HG03457 (cell line): ENCODE results near the gene LIMS2.
A peak's percentile ranks its signal among the peaks of the same experiment; 100 is the strongest.

Experiments used
- ATAC-seq: cut with Tn5 transposase; IDR thresholded peaks from one replicate; pipeline ENCODE4 v1.9.1; 2021; ENCODE audit warnings: moderate number of reproducible peaks; ENCODE audit not compliant: unreplicated experiment

The LIMS2 gene

DNA sequence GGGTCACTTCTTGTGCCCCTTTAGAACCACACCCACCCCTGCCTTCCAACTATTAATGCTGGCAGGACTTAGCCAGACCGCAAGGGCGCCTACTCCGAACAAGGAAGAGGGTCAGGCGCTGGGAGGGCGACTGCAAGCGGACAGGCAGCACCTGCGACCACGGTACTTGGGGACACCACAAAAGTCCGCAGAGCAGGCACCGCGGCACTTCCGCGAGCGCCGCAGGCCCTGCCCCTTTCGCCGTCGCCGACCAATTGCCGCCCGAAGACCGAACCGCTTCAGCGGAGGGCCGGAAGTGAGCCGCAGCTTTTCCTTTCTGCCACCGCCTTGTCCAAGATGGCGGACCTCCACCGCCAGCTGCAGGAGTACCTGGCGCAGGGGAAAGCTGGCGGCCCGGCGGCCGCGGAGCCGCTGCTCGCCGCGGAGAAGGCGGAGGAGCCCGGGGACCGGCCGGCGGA is 25.9 kb upstream of the LIMS2 start, which contains the start of gene SFT2D3:
TSS of gene SFT2D3 (plus strand) at position 305 of the 458 bp plus-strand sequence. CDS start at position 337, 32 bp downstream.
- peak; percentile 58 for ATAC-seq

DNA sequence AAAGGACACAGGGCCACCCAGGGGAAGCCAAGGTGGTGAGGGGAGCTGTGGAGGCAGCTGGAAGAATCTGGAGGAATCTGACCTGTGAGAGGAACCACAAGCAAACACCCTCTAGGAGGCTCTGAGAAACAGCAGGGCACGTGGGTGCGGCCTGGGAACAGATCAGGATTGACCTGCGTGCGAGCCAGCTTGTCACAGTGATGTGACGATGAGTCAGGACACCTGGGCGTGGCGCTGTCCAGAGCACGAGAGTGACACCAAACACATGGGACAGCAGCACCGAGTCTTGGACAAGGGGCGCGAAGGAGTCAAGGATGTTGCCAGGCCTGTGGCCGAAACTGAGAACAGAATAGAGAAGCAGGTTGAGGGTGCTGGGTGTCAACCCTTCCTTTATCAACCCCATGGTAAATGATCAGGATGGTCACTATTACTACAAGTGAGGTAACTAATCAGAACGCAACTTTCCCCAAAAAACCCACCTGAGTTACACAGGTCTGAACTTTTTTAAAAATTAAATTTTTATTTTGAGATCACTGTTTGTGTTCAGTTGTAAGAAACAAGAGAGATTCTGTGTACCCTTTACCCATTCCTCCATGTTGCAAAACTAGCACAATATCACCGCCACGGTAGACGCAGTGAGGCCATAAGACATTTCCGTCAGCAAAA is 25.3 kb upstream of the LIMS2 start:
- peak; percentile 47 for ATAC-seq

GRCh38 chr2:127698553-127699355 is 23.4 kb upstream of the LIMS2 start:
- no peak for ATAC-seq

GRCh38 chr2:127697482-127698180 is 22.3 kb upstream of the LIMS2 start:
- no peak for ATAC-seq

GRCh38 chr2:127695491-127696472 is 20.5 kb upstream of the LIMS2 start:
- no peak for ATAC-seq

GRCh38 chr2:127694986-127695385 is 19.7 kb upstream of the LIMS2 start:
- no peak for ATAC-seq

DNA sequence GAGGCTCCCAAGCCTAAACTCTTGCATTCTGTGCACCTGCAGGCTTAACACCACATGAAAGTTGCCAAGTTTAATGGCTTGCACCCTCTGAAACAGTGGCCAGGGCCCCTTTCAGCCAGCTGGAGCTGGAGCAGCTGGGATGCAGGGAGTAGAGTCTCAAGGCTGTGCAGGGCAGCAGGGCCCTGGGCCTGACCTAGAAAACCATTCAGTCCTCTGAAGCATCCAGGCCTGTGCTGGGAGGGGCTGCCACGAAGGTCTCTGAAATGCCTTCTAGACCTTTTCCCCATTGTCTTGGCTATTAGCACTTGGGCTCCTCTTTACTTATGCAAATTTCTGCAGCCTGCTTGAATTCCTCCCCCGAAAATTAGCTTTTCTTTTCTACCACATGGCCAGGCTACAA is 15.4 kb upstream of the LIMS2 start:
- ATAC-seq, result no peak

GRCh38 chr2:127688405-127688804 is 13.1 kb upstream of the LIMS2 start:
- no peak for ATAC-seq

DNA sequence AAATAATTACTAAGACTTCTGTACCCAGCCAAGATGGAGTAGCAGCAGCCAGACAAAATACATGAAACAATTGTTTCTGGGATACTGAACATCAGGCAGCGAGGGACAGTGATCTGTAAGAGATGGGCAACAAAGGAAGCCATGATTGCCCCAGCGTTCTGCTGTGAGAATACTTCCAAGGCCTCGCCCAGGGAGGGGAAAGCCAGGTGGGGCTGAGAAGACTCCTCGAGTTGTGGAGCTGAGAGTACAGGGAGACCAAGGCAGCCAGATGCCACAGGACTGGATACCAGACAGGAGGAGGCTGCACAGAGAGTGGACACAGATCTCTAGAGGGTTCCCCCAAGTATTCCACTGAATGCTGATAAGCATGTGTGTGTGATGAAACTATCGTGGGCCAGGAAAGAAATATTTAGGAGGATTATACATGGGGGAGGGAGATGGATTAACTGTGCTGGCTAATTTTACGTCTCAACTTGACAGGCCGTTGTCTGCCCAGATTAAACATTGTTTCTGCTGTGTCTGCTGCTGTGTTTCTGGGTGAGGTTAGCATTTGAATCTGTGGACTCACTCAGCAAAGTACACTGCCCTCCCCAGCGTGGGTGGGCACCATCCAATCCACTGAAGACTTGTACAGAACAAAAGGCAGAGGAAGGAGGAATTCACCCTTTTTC is 10.2 kb upstream of the LIMS2 start:
- ATAC-seq, result no peak

- no peak for ATAC-seq
Measured at GRCh38 chr2:127683757-127684156, 8.4 kb upstream of the LIMS2 start.

GRCh38 chr2:127683056-127683455 is 7.7 kb upstream of the LIMS2 start:
- ATAC-seq, result no peak

- no peak for ATAC-seq
Measured at GRCh38 chr2:127681976-127682857, 6.9 kb upstream of the LIMS2 start.

DNA sequence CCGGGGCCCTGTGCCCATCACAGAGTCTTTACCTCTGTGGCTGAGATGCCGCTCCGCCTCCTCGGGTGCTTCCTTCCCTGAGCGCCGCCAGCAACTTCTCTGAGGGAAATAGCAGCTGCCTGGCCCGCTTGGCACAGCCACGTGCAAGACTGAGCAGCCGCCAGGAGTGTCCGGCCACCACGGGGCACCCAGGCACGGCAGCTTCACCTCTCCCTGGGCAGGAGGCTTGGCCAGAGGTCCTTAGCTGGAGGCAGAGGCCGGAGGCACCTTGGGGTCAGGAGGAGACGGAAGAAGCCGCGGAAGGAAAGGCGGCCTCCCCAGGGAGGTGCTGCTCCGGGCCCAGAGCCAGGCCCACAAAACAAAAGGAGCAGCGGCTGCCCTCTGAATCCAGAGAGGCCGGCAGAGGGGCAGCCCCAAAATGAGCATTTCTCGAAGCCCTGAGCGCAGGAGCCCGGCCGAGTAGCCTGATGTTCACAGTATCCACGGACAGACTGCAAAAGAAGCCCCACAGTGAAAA is 6.0 kb upstream of the LIMS2 start:
- ATAC-seq, result no peak

GRCh38 chr2:127680706-127681287 is 5.5 kb upstream of the LIMS2 start:
- ATAC-seq, result no peak

GRCh38 chr2:127679680-127680361 is 4.5 kb upstream of the LIMS2 start:
- ATAC-seq, result no peak

DNA sequence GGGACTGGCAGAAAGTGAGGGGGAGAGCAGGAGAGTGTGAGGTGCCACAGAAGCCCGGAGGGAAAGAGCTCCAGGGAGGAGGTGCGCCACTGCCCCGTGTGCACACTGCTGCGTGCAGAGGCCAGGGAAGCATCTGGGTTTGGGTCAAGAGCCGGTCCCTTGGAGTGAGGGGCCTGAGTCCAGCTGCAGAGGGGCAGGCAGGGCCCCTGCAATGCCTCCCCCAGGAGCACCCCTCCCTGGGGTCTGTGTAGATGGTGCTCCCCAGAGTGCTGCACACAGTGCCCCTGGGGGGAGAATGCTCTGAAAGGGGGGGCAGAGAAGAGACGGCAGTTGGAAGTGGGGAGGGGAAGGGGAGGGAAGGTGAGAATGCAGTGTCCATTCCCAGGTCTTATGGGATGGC is 3.7 kb upstream of the LIMS2 start:
- ATAC-seq, result no peak

- ATAC-seq, result no peak
Measured at GRCh38 chr2:127678531-127678930, 3.2 kb upstream of the LIMS2 start.

DNA sequence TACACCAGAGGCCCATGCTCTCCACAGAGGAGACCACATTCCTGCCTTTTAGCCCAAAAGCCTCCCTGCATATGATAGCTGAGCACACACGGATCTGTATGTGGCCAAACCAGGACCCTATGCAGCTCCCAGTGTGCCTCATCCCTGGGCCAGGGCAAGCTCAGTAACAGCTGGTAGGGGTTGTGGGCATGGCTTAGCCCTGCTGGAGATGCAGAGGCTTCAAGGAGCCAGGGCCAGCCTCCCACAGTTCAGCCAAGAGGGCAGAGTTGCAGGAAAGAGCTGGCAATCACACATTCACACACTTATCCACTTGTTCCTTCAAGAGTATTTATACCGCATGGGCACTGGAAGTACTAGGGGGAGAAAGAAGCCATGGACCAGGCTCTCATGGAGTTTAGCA is 1.6 kb upstream of the LIMS2 start:
- no peak for ATAC-seq
